HL-60 (cell line): ENCODE measurements around the gene NUBPL.

Source experiments
- DNase-seq, 2 experiments: peaks; one replicate each; pipeline ENCODE4 v3.0.0-alpha.2; 2010 to 2020; ENCODE audit warnings: low read depth in 1 of 2, low spot score in 1 of 2
- H3K27ac ChIP-seq: fragments of 250-450 bp; sonication (Bioruptor Pico); replicated peaks from 2 replicates; pipeline ENCODE4 v1.5.1; 2020; ENCODE audit warnings: mild to moderate bottlenecking, moderate library complexity
- H3K27me3 ChIP-seq: fragments of 250-450 bp; sonication (Bioruptor Pico); 2 replicates; pipeline ENCODE4 v1.5.1; 2021; ENCODE audit warnings: mild to moderate bottlenecking, moderate library complexity; ENCODE audit not compliant: insufficient read depth, poor library complexity, severe bottlenecking
- H3K4me3 ChIP-seq: replicated peaks from 2 replicates; pipeline ENCODE4 v1.5.1; 2011; ENCODE audit warnings: mild to moderate bottlenecking, control low read depth, low read length; ENCODE audit not compliant: insufficient read depth
- CTCF ChIP-seq: IDR thresholded peaks from one replicate; pipeline ENCODE4 v1.5.1; 2011; ENCODE audit warnings: low read length, control low read depth, inconsistent platforms; ENCODE audit not compliant: insufficient read depth
- GABPA ChIP-seq: IDR thresholded peaks from 2 replicates; pipeline ENCODE4 v1.6.1; 2012; ENCODE audit warnings: low read depth
- POLR2AphosphoS5 ChIP-seq: IDR thresholded peaks from 2 replicates; pipeline ENCODE4 v1.6.1; 2012; ENCODE audit warnings: low read depth
- REST ChIP-seq: IDR thresholded peaks from 2 replicates; pipeline ENCODE4 v1.6.1; 2012; ENCODE audit warnings: low read depth; ENCODE audit not compliant: insufficient replicate concordance
- SPI1 ChIP-seq: IDR thresholded peaks from 2 replicates; pipeline ENCODE4 v1.6.1; 2012; ENCODE audit warnings: low read depth, mild to moderate bottlenecking, borderline replicate concordance

NUBPL gene

GRCh38 chr14:31884238-31884637 lies 323.0 kb downstream of the NUBPL start:
- no peak overlapping the region for H3K4me3 ChIP-seq
- no peak for DNase-seq
- TF ChIP-seq REST (no peak), CTCF (no peak), SPI1 (no peak), GABPA (no peak)

GRCh38 chr14:31884776-31885379 lies 323.7 kb downstream of the NUBPL start:
- H3K4me3 ChIP-seq: no peak overlapping the region
- H3K27ac ChIP-seq: no peak overlapping the region
- no peaks in the 10 kb centered on the region for H3K27me3 ChIP-seq
- TF ChIP-seq POLR2AphosphoS5 (no peak), REST (no peak), CTCF (no peak), GABPA (no peak), SPI1 (no peak)
- no peak for DNase-seq

More at GRCh38 chr14:31884238-31884637, 323.0 kb downstream of the NUBPL start:
- no peak overlapping the region for H3K27ac ChIP-seq
- H3K27me3 ChIP-seq: no peaks in the 10 kb centered on the region

DNA sequence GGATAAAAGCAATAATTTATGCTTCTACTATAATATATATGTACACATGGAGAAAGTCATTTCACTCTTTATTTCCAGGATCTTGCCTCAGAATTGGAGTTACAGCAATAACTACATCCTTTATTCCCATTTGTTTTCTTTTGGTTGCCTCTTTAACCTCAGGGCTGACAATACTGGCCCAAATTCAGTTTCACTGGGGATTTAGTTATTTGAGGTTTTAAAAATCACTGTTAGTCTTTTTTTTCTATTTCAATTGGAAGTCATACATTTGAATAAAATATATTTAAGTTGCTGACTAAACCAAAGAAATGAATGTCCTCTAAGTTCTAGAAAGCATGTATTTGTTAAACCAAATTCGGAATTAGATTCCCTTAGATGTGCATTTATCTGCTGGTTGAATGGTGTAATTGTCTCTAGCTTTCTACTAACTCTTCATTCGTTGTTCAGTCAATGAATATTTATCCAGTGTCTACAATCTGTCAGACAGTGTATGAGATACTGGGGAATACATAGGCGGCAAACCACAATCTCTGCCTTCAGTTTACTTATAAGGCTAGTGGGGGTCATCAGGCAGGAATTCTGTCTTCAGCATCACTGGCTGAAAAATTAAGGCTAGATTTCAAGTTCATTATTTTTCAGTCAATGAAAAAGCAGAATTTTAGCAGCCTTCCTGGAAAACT lies 325.1 kb downstream of the NUBPL start:
- TF ChIP-seq REST (no peak), POLR2AphosphoS5 (no peak), SPI1 (no peak), GABPA (no peak), CTCF (no peak)
- DNase-seq: no peak
- Histone ChIP-seq H3K4me3 (no peak overlapping the region), H3K27ac (no peak overlapping the region), H3K27me3 (no peaks in the 10 kb centered on the region)
